DND-41 (cell line): ENCODE results near the gene ZBTB8OS.

ENCODE experiments used
- CTCF ChIP-seq: IDR thresholded peaks from 2 replicates; pipeline ENCODE4 v1.5.1; 2012; ENCODE audit warnings: borderline replicate concordance, low read length, moderate library complexity, mild to moderate bottlenecking; ENCODE audit not compliant: poor library complexity, severe bottlenecking; ENCODE audit errors: extremely low read depth
- EZH2 ChIP-seq: IDR thresholded peaks from 3 replicates; pipeline ENCODE4 v1.6.1; 2012; ENCODE audit warnings: borderline replicate concordance, low read depth, mild to moderate bottlenecking, moderate library complexity, low read length, inconsistent platforms; ENCODE audit not compliant: severe bottlenecking

- TF ChIP-seq CTCF (no peak), EZH2 (no peak)
Measured at GRCh38 chr1:32684167-32684811, 33.9 kb upstream of the ZBTB8OS start.
